Peyer's patch (tissue), 4 donors: Measurements from ENCODE around the gene MCAT.

Experiments used
- POLR2A ChIP-seq, 2 donors: fragments of 450-650 bp; IDR thresholded peaks; one replicate each; pipeline ENCODE4 v1.5.1; 2017; ENCODE audit warnings: antibody characterized with exemption in 2 of 2, mild to moderate bottlenecking in 2 of 2, moderate library complexity in 2 of 2
- TF ChIP-seq, protein P1 (sequence below), 6 experiments: fragments of 450-650 bp in 4 of 6; fragments of 200-600 bp in 2 of 6; sonication (generic) in 1 of 6; IDR thresholded peaks; one replicate each; pipeline ENCODE4 v1.5.1; 2017 to 2019; ENCODE audit warnings: antibody characterized with exemption in 6 of 6, mild to moderate bottlenecking in 3 of 6, moderate library complexity in 1 of 6

DNA sequence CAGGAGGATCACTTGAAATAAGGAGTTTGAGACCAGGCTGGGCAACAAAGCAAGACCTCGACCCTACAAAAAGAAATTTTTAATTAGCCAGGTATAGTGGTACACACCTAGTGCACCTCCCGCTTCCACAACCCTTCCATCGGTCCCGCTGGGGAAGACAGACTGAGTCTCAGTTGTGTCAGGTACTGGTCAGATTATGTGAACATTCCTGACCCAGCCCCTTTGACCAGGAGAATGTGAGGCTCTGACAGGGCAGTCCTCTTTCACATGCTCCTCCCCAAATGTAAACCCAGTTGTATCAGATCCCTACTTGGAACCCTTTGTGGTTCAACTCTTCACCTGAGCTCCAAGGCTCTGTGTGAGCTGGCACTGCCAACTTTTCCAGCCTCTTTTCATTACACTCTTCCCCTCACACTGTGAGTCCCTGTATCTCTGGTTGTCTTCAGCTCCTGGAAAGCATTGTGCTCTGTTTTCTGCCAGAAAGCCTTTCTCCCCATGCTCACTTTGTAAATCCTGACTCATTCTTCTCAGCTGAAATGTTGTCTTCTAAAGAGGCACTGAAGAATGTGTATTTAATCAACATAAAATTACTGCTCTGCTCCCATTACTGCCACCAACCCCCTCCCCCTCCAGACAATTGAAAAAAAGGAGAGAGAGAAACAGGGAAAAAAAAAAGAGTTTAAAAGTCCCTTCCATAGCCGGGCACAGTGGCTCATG is 45.8 kb upstream of the MCAT start:
- TF ChIP-seq POLR2A (IDR thresholded peaks at IDR 0.05) = no peak
- TF ChIP-seq, protein P1, sequence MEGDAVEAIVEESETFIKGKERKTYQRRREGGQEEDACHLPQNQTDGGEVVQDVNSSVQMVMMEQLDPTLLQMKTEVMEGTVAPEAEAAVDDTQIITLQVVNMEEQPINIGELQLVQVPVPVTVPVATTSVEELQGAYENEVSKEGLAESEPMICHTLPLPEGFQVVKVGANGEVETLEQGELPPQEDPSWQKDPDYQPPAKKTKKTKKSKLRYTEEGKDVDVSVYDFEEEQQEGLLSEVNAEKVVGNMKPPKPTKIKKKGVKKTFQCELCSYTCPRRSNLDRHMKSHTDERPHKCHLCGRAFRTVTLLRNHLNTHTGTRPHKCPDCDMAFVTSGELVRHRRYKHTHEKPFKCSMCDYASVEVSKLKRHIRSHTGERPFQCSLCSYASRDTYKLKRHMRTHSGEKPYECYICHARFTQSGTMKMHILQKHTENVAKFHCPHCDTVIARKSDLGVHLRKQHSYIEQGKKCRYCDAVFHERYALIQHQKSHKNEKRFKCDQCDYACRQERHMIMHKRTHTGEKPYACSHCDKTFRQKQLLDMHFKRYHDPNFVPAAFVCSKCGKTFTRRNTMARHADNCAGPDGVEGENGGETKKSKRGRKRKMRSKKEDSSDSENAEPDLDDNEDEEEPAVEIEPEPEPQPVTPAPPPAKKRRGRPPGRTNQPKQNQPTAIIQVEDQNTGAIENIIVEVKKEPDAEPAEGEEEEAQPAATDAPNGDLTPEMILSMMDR (IDR thresholded peaks at IDR 0.05) = no peak
